GM19372 (cell line): Measurements from ENCODE around the gene BMAL1.

ENCODE experiments used
- ATAC-seq: cut with Tn5 transposase; IDR thresholded peaks from one replicate; pipeline ENCODE4 v1.9.1; 2021; ENCODE audit warnings: mild to moderate bottlenecking, low read depth, moderate library complexity; ENCODE audit not compliant: unreplicated experiment

The BMAL1 gene

GRCh38 chr11:13314676-13315394, 37.2 kb downstream of the BMAL1 start:
- ATAC-seq: no peak

GRCh38 chr11:13315517-13316432, 38.2 kb downstream of the BMAL1 start:
- no peak for ATAC-seq

- no peak for ATAC-seq
Observed at GRCh38 chr11:13316528-13316961, 39.0 kb downstream of the BMAL1 start.

GRCh38 chr11:13317293-13318080, 39.9 kb downstream of the BMAL1 start:
- ATAC-seq: no peak

- ATAC-seq: peak; percentile 81
Observed at GRCh38 chr11:13318498-13319295, 41.1 kb downstream of the BMAL1 start.

GRCh38 chr11:13320688-13321087, 43.1 kb downstream of the BMAL1 start:
- ATAC-seq: no peak

GRCh38 chr11:13321431-13321830, 43.8 kb downstream of the BMAL1 start:
- no peak for ATAC-seq

- ATAC-seq: no peak
Observed at GRCh38 chr11:13324141-13324540, 46.6 kb downstream of the BMAL1 start.

GRCh38 chr11:13324709-13325108, 47.1 kb downstream of the BMAL1 start:
- no peak for ATAC-seq

GRCh38 chr11:13327421-13327820, 49.8 kb downstream of the BMAL1 start:
- ATAC-seq: no peak

- no peak for ATAC-seq
Observed at GRCh38 chr11:13328286-13328685, 50.7 kb downstream of the BMAL1 start.

- ATAC-seq: no peak
Observed at GRCh38 chr11:13329670-13330356, 52.2 kb downstream of the BMAL1 start.

GRCh38 chr11:13332124-13332523, 54.5 kb downstream of the BMAL1 start:
- no peak for ATAC-seq

GRCh38 chr11:13333456-13333957, 55.9 kb downstream of the BMAL1 start:
- ATAC-seq: no peak

GRCh38 chr11:13334034-13334786, 56.6 kb downstream of the BMAL1 start:
- no peak for ATAC-seq

- peak; percentile 51 for ATAC-seq
Observed at GRCh38 chr11:13335319-13335718, 57.7 kb downstream of the BMAL1 start.

- ATAC-seq: no peak
Observed at GRCh38 chr11:13336246-13336878, 58.8 kb downstream of the BMAL1 start.

GRCh38 chr11:13338019-13338426, 60.4 kb downstream of the BMAL1 start:
- ATAC-seq: peak; percentile 37
